SK-N-SH (cell line): ENCODE data around the gene KLHL33. TPM values are rescaled to one million over a fixed set of nuclear protein-coding genes. Genes with fewer than 3 reads are reported as not detected.

ENCODE experiments used
- CTCF ChIA-PET: fragments of 300-600, 350-600 bp; formaldehyde crosslinking; extraction: SDS; loops from one replicate; lab custom pipeline; 2021; lab: Yijun Ruan, JAX
- POLR2A ChIA-PET: fragments of 350-600 bp; sonication (Branson Sonifier 250); formaldehyde crosslinking; extraction: SDS; loops from one replicate; lab custom pipeline; 2020; ENCODE audit warnings: antibody characterized with exemption, inconsistent platforms; lab: Yijun Ruan, JAX
- DNase-seq: peaks from one replicate; pipeline ENCODE4 v3.0.0; 2012
- H2AFZ ChIP-seq: fragments of 200-600 bp; sonication (generic); 2 replicates; pipeline ENCODE4 v1.8.1; 2016; ENCODE audit warnings: antibody characterized with exemption, mild to moderate bottlenecking, low read depth
- H3F3A ChIP-seq: fragments of 200-600 bp; sonication (generic); replicated peaks from 2 replicates; pipeline ENCODE3; 2016; ENCODE audit warnings: antibody characterized with exemption, mild to moderate bottlenecking; ENCODE audit not compliant: insufficient read depth
- H3K27ac ChIP-seq, 2 experiments: fragments of 200-500 bp in 1 of 2; fragments of 200-600 bp in 1 of 2; sonication (Bioruptor generic) in 1 of 2; sonication (generic), shearing (Covaris generic) in 1 of 2; 2 replicates each; pipeline versions ENCODE4 v1.5.1 to v1.6.1; 2014 to 2016; ENCODE audit warnings: low read depth in 2 of 2, inconsistent platforms in 1 of 2, low read length in 1 of 2, mild to moderate bottlenecking in 1 of 2, mixed read lengths in 1 of 2
- H3K27me3 ChIP-seq: fragments of 200-600 bp; sonication (generic), shearing (Covaris generic); 2 replicates; pipeline ENCODE4 v1.6.1; 2016; ENCODE audit warnings: mixed run types; ENCODE audit not compliant: insufficient read depth
- H3K36me3 ChIP-seq, 2 experiments: fragments of 200-500 bp in 1 of 2; fragments of 200-600 bp in 1 of 2; sonication (Bioruptor generic) in 1 of 2; sonication (generic) in 1 of 2; replicated peaks in 1 of 2; 2 replicates each; pipeline versions ENCODE3 to v1.5.1; 2014 to 2016; ENCODE audit warnings: low read length in 1 of 2, mild to moderate bottlenecking in 1 of 2; ENCODE audit not compliant: insufficient read depth in 2 of 2, control insufficient read depth in 1 of 2
- H3K4me1 ChIP-seq, 2 experiments: fragments of 200-500 bp in 1 of 2; fragments of 200-600 bp in 1 of 2; sonication (Bioruptor generic) in 1 of 2; sonication (generic), shearing (Covaris generic) in 1 of 2; 2 replicates each; pipeline versions ENCODE4 v1.5.1 to v1.6.1; 2014 to 2016; ENCODE audit warnings: low read depth in 1 of 2, low read length in 1 of 2, mixed run types in 1 of 2; ENCODE audit not compliant: insufficient read depth in 2 of 2, control insufficient read depth in 1 of 2
- H3K4me2 ChIP-seq: fragments of 200-600 bp; sonication (generic), shearing (Covaris generic); 2 replicates; pipeline ENCODE4 v1.6.1; 2017; ENCODE audit warnings: mixed run types
- H3K4me3 ChIP-seq, 2 experiments: fragments of 200-500 bp in 1 of 2; fragments of 200-600 bp in 1 of 2; sonication (Bioruptor generic) in 1 of 2; sonication (generic), shearing (Covaris generic) in 1 of 2; 2 replicates each; pipeline versions ENCODE4 v1.5.1 to v1.8.1; 2014 to 2016; ENCODE audit warnings: low read depth in 2 of 2, inconsistent platforms in 1 of 2, low read length in 1 of 2, mild to moderate bottlenecking in 1 of 2, mixed read lengths in 1 of 2, moderate library complexity in 1 of 2
- H3K79me2 ChIP-seq: fragments of 200-600 bp; sonication (generic); 2 replicates; pipeline ENCODE4 v1.8.1; 2017; ENCODE audit warnings: mild to moderate bottlenecking; ENCODE audit not compliant: insufficient read depth
- H3K9ac ChIP-seq: fragments of 200-600 bp; sonication (generic); 2 replicates; pipeline ENCODE4 v1.6.1; 2017; ENCODE audit warnings: mixed run types
- H3K9me2 ChIP-seq: fragments of 200-600 bp; sonication (generic); 2 replicates; pipeline ENCODE4 v1.6.1; 2017; ENCODE audit warnings: mixed run types
- H3K9me3 ChIP-seq: fragments of 200-600 bp; sonication (generic); 2 replicates; pipeline ENCODE4 v1.6.1; 2017; ENCODE audit warnings: mixed run types, mild to moderate bottlenecking, moderate library complexity
- H4K20me1 ChIP-seq: fragments of 200-600 bp; sonication (generic); 2 replicates; pipeline ENCODE4 v1.6.1; 2017; ENCODE audit warnings: mild to moderate bottlenecking, mixed run types; ENCODE audit not compliant: insufficient read depth
- CHD2 ChIP-seq: fragments of 150-350 bp; IDR thresholded peaks from 2 replicates; pipeline ENCODE4 v1.6.1; 2018; ENCODE audit warnings: low read length; ENCODE audit not compliant: partially characterized antibody
- ELF1 ChIP-seq: IDR thresholded peaks from 2 replicates; pipeline ENCODE4 v1.4.0; 2012
- FOSL2 ChIP-seq: IDR thresholded peaks from 2 replicates; pipeline ENCODE4 v1.4.0; 2012; ENCODE audit warnings: low read depth, mild to moderate bottlenecking, moderate library complexity, borderline replicate concordance
- FOXJ3 ChIP-seq: sonication (generic); formaldehyde crosslinking; IDR thresholded peaks from 2 replicates; pipeline ENCODE4 v1.5.1; 2020; ENCODE audit warnings: mild to moderate bottlenecking, missing genetic modification reagents
- FOXM1 ChIP-seq: IDR thresholded peaks from 2 replicates; pipeline ENCODE4 v1.4.0; 2012; ENCODE audit warnings: low read depth, mild to moderate bottlenecking
- MEF2A ChIP-seq: IDR thresholded peaks from 2 replicates; pipeline ENCODE4 v1.4.0; 2012; ENCODE audit warnings: low read depth, borderline replicate concordance
- NRF1 ChIP-seq: IDR thresholded peaks from 2 replicates; pipeline ENCODE4 v1.6.1; 2012; ENCODE audit warnings: low read depth, mild to moderate bottlenecking, low read length
- POLR2AphosphoS5 ChIP-seq: IDR thresholded peaks from 2 replicates; pipeline ENCODE4 v1.6.1; 2012; ENCODE audit warnings: low read depth, low read length
- RCOR1 ChIP-seq: fragments of 150-350 bp; IDR thresholded peaks from 2 replicates; pipeline ENCODE4 v1.6.1; 2017; ENCODE audit warnings: antibody characterized with exemption, low read length
- REST ChIP-seq: IDR thresholded peaks from 2 replicates; pipeline ENCODE4 v1.6.1; 2012; ENCODE audit warnings: mild to moderate bottlenecking, low read depth, low read length, moderate library complexity
- SMC3 ChIP-seq: IDR thresholded peaks from 2 replicates; pipeline ENCODE4 v1.6.1; 2012; ENCODE audit warnings: low read depth, low read length, improper control_type of control experiment
- ZBTB33 ChIP-seq: IDR thresholded peaks from 2 replicates; pipeline ENCODE4 v1.4.0; 2012; ENCODE audit warnings: low read depth, borderline replicate concordance
- WGBS: methylation state at CpG from one replicate; pipeline ENCODE4 v1.1.6; 2017; ENCODE audit warnings: low lambda C conversion rate; 5-methylcytosine and 5-hydroxymethylcytosine counted together
- polyA plus RNA-seq, 3 experiments: library from polyadenylated mRNA; depleted of rRNA; stranded (reverse); fragments of >200 nt; gene quantifications; 2 replicates each; pipeline ENCODE4 v1.2.3, GENCODE V29; 2012
- TF ChIP-seq, protein P1 (sequence below): fragments of 150-350 bp; IDR thresholded peaks from 2 replicates; pipeline ENCODE4 v1.6.1; 2016; ENCODE audit warnings: mild to moderate bottlenecking, low read depth, low read length
- TF ChIP-seq, protein P2 (sequence below): IDR thresholded peaks from 2 replicates; pipeline ENCODE4; 2012
- TF ChIP-seq, protein P3 (sequence below): IDR thresholded peaks from 2 replicates; pipeline ENCODE4 v1.4.0; 2012; ENCODE audit warnings: low read depth

Gene KLHL33
- polyA plus RNA-seq, 1 of the 3 experiments (the other 2 are of a cell fraction): not detected

DNA sequence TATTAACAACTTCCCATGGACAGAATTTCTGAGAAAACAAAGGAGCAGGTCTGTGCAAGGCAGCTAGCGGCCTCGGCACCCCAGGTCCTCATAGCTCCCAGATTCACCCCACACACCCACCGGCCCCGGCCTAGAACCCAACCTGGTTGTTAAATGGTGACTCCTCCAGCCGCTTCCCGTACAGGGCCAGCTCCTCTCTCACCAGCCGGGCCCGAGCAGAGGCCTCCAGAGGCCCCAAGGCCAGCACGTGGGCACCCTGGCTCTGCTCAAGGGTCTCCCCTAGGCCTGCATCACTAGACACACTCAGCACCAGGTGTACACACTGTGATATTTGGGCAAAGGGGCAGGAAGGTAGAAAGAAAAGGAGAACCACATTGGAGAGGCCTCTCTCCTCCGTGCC lies 52.9 kb downstream of the KLHL33 start (continued):
- TF ChIP-seq ZBTB33: no peak
- TF ChIP-seq, all 33 proteins: peak for 0

- Histone ChIP-seq H3K4me3 (no peak overlapping the region), H3K9ac (no peak overlapping the region), H3K27me3 (no peaks in the 10 kb centered on the region), H3K9me3 (no peaks in the 10 kb centered on the region), H3K27ac (no peak overlapping the region), H3K4me2 (no peak overlapping the region), H3K79me2 (no peaks in the 10 kb centered on the region), H3F3A (no peaks in the 10 kb centered on the region), H4K20me1 (no peaks in the 10 kb centered on the region), H3K36me3 (peaks cover 10 to 85% of the 10 kb centered on the region in 2 experiments), H2AFZ (no peak overlapping the region), H3K4me1 (no peaks in the 10 kb centered on the region), H3K9me2 (no peaks in the 10 kb centered on the region)
- no peak for DNase-seq
- ChIA-PET CTCF (interaction anchor here (1.4 kb wide), 1 partner anchor 227 kb away, joined by 4 read pairs; no protein-coding TSS in a partner anchor), POLR2A (no interaction called here)
- 87% methylated on average over 4 of the region's 12 CpGs for WGBS
- TF ChIP-seq NRF1: no peak
- no peak for TF ChIP-seq MEF2A
- TF ChIP-seq, protein P1, sequence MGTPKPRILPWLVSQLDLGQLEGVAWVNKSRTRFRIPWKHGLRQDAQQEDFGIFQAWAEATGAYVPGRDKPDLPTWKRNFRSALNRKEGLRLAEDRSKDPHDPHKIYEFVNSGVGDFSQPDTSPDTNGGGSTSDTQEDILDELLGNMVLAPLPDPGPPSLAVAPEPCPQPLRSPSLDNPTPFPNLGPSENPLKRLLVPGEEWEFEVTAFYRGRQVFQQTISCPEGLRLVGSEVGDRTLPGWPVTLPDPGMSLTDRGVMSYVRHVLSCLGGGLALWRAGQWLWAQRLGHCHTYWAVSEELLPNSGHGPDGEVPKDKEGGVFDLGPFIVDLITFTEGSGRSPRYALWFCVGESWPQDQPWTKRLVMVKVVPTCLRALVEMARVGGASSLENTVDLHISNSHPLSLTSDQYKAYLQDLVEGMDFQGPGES: no peak
- no peak for TF ChIP-seq ZBTB33
- no peak for TF ChIP-seq RCOR1
- no peak for TF ChIP-seq FOXJ3 (CRISPR knock-in tag)
- no peak for TF ChIP-seq SMC3
- TF ChIP-seq, protein P2, sequence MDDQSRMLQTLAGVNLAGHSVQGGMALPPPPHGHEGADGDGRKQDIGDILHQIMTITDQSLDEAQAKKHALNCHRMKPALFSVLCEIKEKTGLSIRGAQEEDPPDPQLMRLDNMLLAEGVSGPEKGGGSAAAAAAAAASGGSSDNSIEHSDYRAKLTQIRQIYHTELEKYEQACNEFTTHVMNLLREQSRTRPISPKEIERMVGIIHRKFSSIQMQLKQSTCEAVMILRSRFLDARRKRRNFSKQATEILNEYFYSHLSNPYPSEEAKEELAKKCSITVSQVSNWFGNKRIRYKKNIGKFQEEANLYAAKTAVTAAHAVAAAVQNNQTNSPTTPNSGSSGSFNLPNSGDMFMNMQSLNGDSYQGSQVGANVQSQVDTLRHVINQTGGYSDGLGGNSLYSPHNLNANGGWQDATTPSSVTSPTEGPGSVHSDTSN: no peak
Measured at GRCh38 chr14:20382526-20382925, 53.4 kb downstream of the KLHL33 start.

- H3K9ac ChIP-seq: no peak overlapping the region
- no peak overlapping the region for H3K4me3 ChIP-seq
- no peaks in the 10 kb centered on the region for H3K9me2 ChIP-seq
- H3K27me3 ChIP-seq: no peaks in the 10 kb centered on the region
- no peaks in the 10 kb centered on the region for H3F3A ChIP-seq
- WGBS: 83% methylated on average over 1 of the region's 7 CpGs
- H3K36me3 ChIP-seq: peaks cover 9 to 89% of the 10 kb centered on the region in 2 experiments
- no peaks in the 10 kb centered on the region for H3K4me1 ChIP-seq
- ChIA-PET POLR2A (no interaction called here), CTCF (interaction anchor here (1.0 to 1.5 kb wide), 2 partner anchors 54 to 634 kb away, joined by 3 to 4 read pairs; no protein-coding TSS in a partner anchor)
- DNase-seq: no peak
- no peak overlapping the region for H3K27ac ChIP-seq
- no peaks in the 10 kb centered on the region for H3K79me2 ChIP-seq
- H3K4me2 ChIP-seq: no peak overlapping the region
- no peaks in the 10 kb centered on the region for H3K9me3 ChIP-seq
- no peaks in the 10 kb centered on the region for H4K20me1 ChIP-seq
- H2AFZ ChIP-seq: no peak overlapping the region
- no peak for TF ChIP-seq CHD2
- no peak for TF ChIP-seq FOSL2
- TF ChIP-seq, protein P3, sequence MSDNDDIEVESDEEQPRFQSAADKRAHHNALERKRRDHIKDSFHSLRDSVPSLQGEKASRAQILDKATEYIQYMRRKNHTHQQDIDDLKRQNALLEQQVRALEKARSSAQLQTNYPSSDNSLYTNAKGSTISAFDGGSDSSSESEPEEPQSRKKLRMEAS: no peak
- no peak for TF ChIP-seq POLR2AphosphoS5
- TF ChIP-seq ELF1: no peak
- no peak for TF ChIP-seq FOXJ3 (CRISPR knock-in tag)
- no peak for TF ChIP-seq REST
- no peak for TF ChIP-seq FOXM1
- TF ChIP-seq RCOR1: no peak
Measured at GRCh38 chr14:20381341-20381740, 54.6 kb downstream of the KLHL33 start.
